Neuronal stem cell (in vitro differentiated cells): ENCODE data around the gene LOXL3.

ENCODE experiments used
- DNase-seq: peaks from one replicate; pipeline ENCODE4 v3.0.0-alpha.2; 2013; ENCODE audit warnings: low spot score
- H2AFZ ChIP-seq: one replicate; pipeline ENCODE4 v1.6.1; 2013; ENCODE audit warnings: mild to moderate bottlenecking, low read length, inconsistent platforms
- H2AK5ac ChIP-seq: 2 replicates; pipeline ENCODE4 v1.6.1; 2013; ENCODE audit warnings: low read depth, mild to moderate bottlenecking, inconsistent platforms, low read length, moderate library complexity, mixed read lengths
- H2BK120ac ChIP-seq: 2 replicates; pipeline ENCODE4 v1.6.1; 2013; ENCODE audit warnings: low read depth, mild to moderate bottlenecking, inconsistent platforms, low read length, moderate library complexity, mixed read lengths
- H2BK12ac ChIP-seq: one replicate; pipeline ENCODE4 v1.6.1; 2013; ENCODE audit warnings: low read length, inconsistent platforms
- H2BK15ac ChIP-seq: 2 replicates; pipeline ENCODE4 v1.6.1; 2013; ENCODE audit warnings: mild to moderate bottlenecking, low read length, inconsistent platforms, mixed read lengths
- H2BK5ac ChIP-seq: one replicate; pipeline ENCODE4 v1.6.1; 2013; ENCODE audit warnings: inconsistent platforms, mild to moderate bottlenecking, low read length, moderate library complexity
- H3K14ac ChIP-seq: one replicate; pipeline ENCODE4 v1.6.1; 2013; ENCODE audit warnings: low read length, inconsistent platforms
- H3K18ac ChIP-seq: 2 replicates; pipeline ENCODE4 v1.6.1; 2013; ENCODE audit warnings: low read length, inconsistent platforms
- H3K23ac ChIP-seq: 2 replicates; pipeline ENCODE4 v1.6.1; 2013; ENCODE audit warnings: low read depth, mild to moderate bottlenecking, mixed read lengths, low read length, inconsistent platforms; ENCODE audit not compliant: poor library complexity
- H3K27ac ChIP-seq: replicated peaks from 3 replicates; pipeline ENCODE4 v1.5.1; 2013; ENCODE audit warnings: low read length, inconsistent platforms
- H3K27me3 ChIP-seq, 3 experiments: 2 replicates each; pipeline ENCODE4 v1.6.1; 2013; ENCODE audit warnings: low read length in 3 of 3, mild to moderate bottlenecking in 2 of 3, inconsistent platforms in 1 of 3, low read depth in 1 of 3, mixed read lengths in 1 of 3, moderate library complexity in 1 of 3; ENCODE audit not compliant: control insufficient read depth in 3 of 3, insufficient read depth in 3 of 3
- H3K36me3 ChIP-seq, 2 donors: replicated peaks in 1 of 2; 2 replicates each; pipeline ENCODE4 v1.6.1; 2013; ENCODE audit warnings: low read length in 2 of 2; ENCODE audit not compliant: control insufficient read depth in 2 of 2, insufficient read depth in 2 of 2
- H3K4ac ChIP-seq: 2 replicates; pipeline ENCODE4 v1.6.1; 2013; ENCODE audit warnings: inconsistent platforms, mild to moderate bottlenecking, low read length, moderate library complexity
- H3K4me1 ChIP-seq, 2 donors: 1 replicate in 1 of 2; 2 replicates in 1 of 2; pipeline ENCODE4 v1.6.1; 2013; ENCODE audit warnings: low read length in 2 of 2, low read depth in 1 of 2; ENCODE audit not compliant: control insufficient read depth in 2 of 2, insufficient read depth in 1 of 2
- H3K4me2 ChIP-seq: one replicate; pipeline ENCODE4 v1.6.1; 2013; ENCODE audit warnings: mild to moderate bottlenecking, low read length, inconsistent platforms; ENCODE audit not compliant: insufficient read depth, poor library complexity, severe bottlenecking
- H3K4me3 ChIP-seq, 2 donors: 2 replicates each; pipeline ENCODE4 v1.5.1; 2013; ENCODE audit warnings: low read length in 2 of 2, mild to moderate bottlenecking in 2 of 2, inconsistent platforms in 1 of 2, moderate library complexity in 1 of 2
- H3K79me1 ChIP-seq: one replicate; pipeline ENCODE4 v1.6.1; 2013; ENCODE audit warnings: low read depth, mild to moderate bottlenecking, inconsistent platforms, low read length, moderate library complexity
- H3K9ac ChIP-seq: one replicate; pipeline ENCODE4 v1.6.1; 2013; ENCODE audit warnings: mild to moderate bottlenecking, low read depth, low read length, inconsistent platforms; ENCODE audit not compliant: poor library complexity
- H3K9me3 ChIP-seq, 2 donors: replicated peaks in 1 of 2; 2 replicates each; pipeline versions ENCODE3 to v1.6.1; 2013; ENCODE audit warnings: low read length in 2 of 2, mild to moderate bottlenecking in 2 of 2, inconsistent platforms in 1 of 2, low read depth in 1 of 2, mixed read lengths in 1 of 2, moderate library complexity in 1 of 2; ENCODE audit not compliant: control insufficient read depth in 2 of 2, insufficient read depth in 1 of 2
- H4K8ac ChIP-seq: one replicate; pipeline ENCODE4 v1.6.1; 2013; ENCODE audit warnings: low read depth, mild to moderate bottlenecking, inconsistent platforms, low read length, moderate library complexity
- H4K91ac ChIP-seq: one replicate; pipeline ENCODE4 v1.6.1; 2013; ENCODE audit warnings: low read length, low read depth, mild to moderate bottlenecking, inconsistent platforms; ENCODE audit not compliant: poor library complexity
- WGBS, 2 donors: extraction: QIAGEN DNeasy Blood & Tissue Kit; methylation state at CpG; one replicate each; pipeline ENCODE4 v1.1.7; 2013; ENCODE audit warnings: missing lambda C conversion rate in 2 of 2, mixed read lengths in 1 of 2; ENCODE audit not compliant: insufficient read length in 2 of 2, insufficient replicate concordance in 1 of 2; ENCODE audit errors: extremely low coverage in 2 of 2; 5-methylcytosine and 5-hydroxymethylcytosine counted together

LOXL3 gene

GRCh38 chr2:74556831-74557370 is 3.2 kb upstream of the LOXL3 start:
- Histone ChIP-seq H3K18ac (no peak overlapping the region), H3K27me3 (peaks cover 4 to 46% (median 13%) of the 10 kb centered on the region in 3 experiments), H2BK5ac (no peak overlapping the region), H3K9me3 (no peaks in the 10 kb centered on the region), H4K8ac (no peak overlapping the region), H3K27ac (no peak overlapping the region), H2AFZ (no peak overlapping the region), H2AK5ac (no peak overlapping the region), H3K4me3 (no peak overlapping the region), H3K4me1 (peaks cover 9 to 15% of the 10 kb centered on the region in 2 donors), H3K14ac (no peak overlapping the region), H3K4ac (no peak overlapping the region), H3K4me2 (no peak overlapping the region), H2BK15ac (no peak overlapping the region), H3K23ac (no peak overlapping the region), H2BK12ac (no peak overlapping the region), H4K91ac (no peak overlapping the region), H3K79me1 (peaks cover 3% of the 10 kb centered on the region), H3K9ac (peak overlapping the region; percentile 9), H3K36me3 (peaks cover 10 to 20% of the 10 kb centered on the region in 2 donors), H2BK120ac (no peak overlapping the region)
- DNase-seq = no peak
- no CpG with 5 or more reads among the region's 6 CpGs for WGBS, 2 donors

- no CpG with 5 or more reads among the region's 14 CpGs for WGBS, 2 donors
- no peak for DNase-seq
- H4K91ac ChIP-seq = no peak overlapping the region
- H2AK5ac ChIP-seq = no peak overlapping the region
- no peak overlapping the region for H3K4me2 ChIP-seq
- H2AFZ ChIP-seq = no peak overlapping the region
- no peak overlapping the region for H4K8ac ChIP-seq
- peaks cover 6% of the 10 kb centered on the region for H3K79me1 ChIP-seq
- H3K4ac ChIP-seq = no peak overlapping the region
- no peak overlapping the region for H3K14ac ChIP-seq
- H3K27me3 ChIP-seq = peaks cover 4 to 46% (median 6%) of the 10 kb centered on the region in 3 experiments
- no peak overlapping the region for H3K27ac ChIP-seq
- H3K9me3 ChIP-seq = no peaks in the 10 kb centered on the region
- no peak overlapping the region for H2BK120ac ChIP-seq
- no peak overlapping the region for H2BK12ac ChIP-seq
- H2BK5ac ChIP-seq = no peak overlapping the region
- no peak overlapping the region for H2BK15ac ChIP-seq
- no peak overlapping the region for H3K9ac ChIP-seq
- no peak overlapping the region for H3K23ac ChIP-seq
- H3K36me3 ChIP-seq = peaks cover 15 to 28% of the 10 kb centered on the region in 2 donors
- peaks cover 9 to 15% of the 10 kb centered on the region in 2 donors for H3K4me1 ChIP-seq
- H3K18ac ChIP-seq = no peak overlapping the region
- H3K4me3 ChIP-seq = no peak overlapping the region
Observed at GRCh38 chr2:74556159-74556558, 2.4 kb upstream of the LOXL3 start.

- peak overlapping the region; percentile 67 to 87 for H3K4me3 ChIP-seq
- H2BK120ac ChIP-seq = peak overlapping the region; percentile 53
- no CpG with 5 or more reads among the region's 17 CpGs for WGBS, 2 donors
- H3K36me3 ChIP-seq = peaks cover 15 to 30% of the 10 kb centered on the region in 2 donors
- H3K4ac ChIP-seq = no peak overlapping the region
- no peak overlapping the region for H4K91ac ChIP-seq
- peaks cover 6% of the 10 kb centered on the region for H3K79me1 ChIP-seq
- peak overlapping the region; percentile 8 for H2AK5ac ChIP-seq
- H3K27ac ChIP-seq = no peak overlapping the region
- H3K14ac ChIP-seq = no peak overlapping the region
- no peak overlapping the region for H2BK15ac ChIP-seq
- peak overlapping the region; percentile 87 for H3K9ac ChIP-seq
- H4K8ac ChIP-seq = no peak overlapping the region
- H2AFZ ChIP-seq = no peak overlapping the region
- H3K18ac ChIP-seq = peak overlapping the region; percentile 78
- H2BK12ac ChIP-seq = peak overlapping the region; percentile 63
- peak overlapping the region; percentile 83 for H3K4me2 ChIP-seq
- no peak overlapping the region for H3K23ac ChIP-seq
- no peak overlapping the region for H2BK5ac ChIP-seq
- H3K9me3 ChIP-seq = no peaks in the 10 kb centered on the region
- DNase-seq = no peak
- H3K27me3 ChIP-seq = peaks cover 4 to 46% (median 4%) of the 10 kb centered on the region in 3 experiments
- H3K4me1 ChIP-seq = peaks cover 9 to 15% of the 10 kb centered on the region in 2 donors
Observed at GRCh38 chr2:74555610-74556103, 1.9 kb upstream of the LOXL3 start.

GRCh38 chr2:74554820-74555531 is 1.2 kb upstream of the LOXL3 start:
- H3K18ac ChIP-seq = peak overlapping the region; percentile 78
- H4K91ac ChIP-seq = no peak overlapping the region
- peaks cover 9 to 14% of the 10 kb centered on the region in 2 donors for H3K4me1 ChIP-seq
- H3K79me1 ChIP-seq = peaks cover 6% of the 10 kb centered on the region
- no peaks in the 10 kb centered on the region for H3K9me3 ChIP-seq
- peak overlapping the region; percentile 87 for H3K9ac ChIP-seq
- WGBS, 2 donors = no CpG with 5 or more reads among the region's 58 CpGs
- peaks cover 19 to 36% of the 10 kb centered on the region in 2 donors for H3K36me3 ChIP-seq
- H3K14ac ChIP-seq = peak overlapping the region; percentile 75
- no peak overlapping the region for H3K27ac ChIP-seq
- H3K4me2 ChIP-seq = peak overlapping the region; percentile 83
- H2BK5ac ChIP-seq = no peak overlapping the region
- H3K27me3 ChIP-seq = peaks cover 0 to 47% (median 4%) of the 10 kb centered on the region in 3 experiments
- peak overlapping the region; percentile 63 for H2BK12ac ChIP-seq
- peak overlapping the region; percentile 67 to 87 for H3K4me3 ChIP-seq
- H2AK5ac ChIP-seq = peak overlapping the region; percentile 8
- H3K4ac ChIP-seq = no peak overlapping the region
- H2BK120ac ChIP-seq = peak overlapping the region; percentile 53
- no peak overlapping the region for H2BK15ac ChIP-seq
- peak overlapping the region; percentile 82 for H3K23ac ChIP-seq
- peak; percentile 49 for DNase-seq
- H4K8ac ChIP-seq = no peak overlapping the region
- H2AFZ ChIP-seq = peak overlapping the region; percentile 99
